Breast epithelium (tissue), 4 donors: ENCODE data around the gene HOTAIR. TPM values are rescaled to one million over a fixed set of nuclear protein-coding genes. Genes with fewer than 3 reads are reported as not detected.

ENCODE experiments used
- DNase-seq, 2 donors: peaks; one replicate each; pipeline ENCODE4 v3.0.0-alpha.2; 2019; ENCODE audit warnings: low spot score in 2 of 2
- H3K27ac ChIP-seq, 2 donors: fragments of 200-600 bp; sonication (generic) in 1 of 2; one replicate each; pipeline ENCODE4 v1.5.1; 2016 to 2019; ENCODE audit warnings: mild to moderate bottlenecking in 1 of 2
- H3K27me3 ChIP-seq, 2 donors: fragments of 200-600 bp; sonication (generic) in 1 of 2; one replicate each; pipeline versions ENCODE4 v1.5.1 to v1.6.0; 2017 to 2019; ENCODE audit warnings: control low read depth in 1 of 2, mild to moderate bottlenecking in 1 of 2
- H3K36me3 ChIP-seq: fragments of 200-600 bp; one replicate; pipeline ENCODE4 v1.5.1; 2019
- H3K4me1 ChIP-seq, 2 donors: fragments of 200-600 bp; sonication (generic); one replicate each; pipeline ENCODE4 v1.5.1; 2016 to 2019; ENCODE audit warnings: control low read depth in 1 of 2
- H3K4me3 ChIP-seq, 3 donors: fragments of 200-600 bp; sonication (generic); 1 replicate in 2 of 3; 2 replicates in 1 of 3; pipeline ENCODE4 v1.5.1; 2016 to 2019; ENCODE audit warnings: mild to moderate bottlenecking in 3 of 3, moderate library complexity in 2 of 3
- H3K9me3 ChIP-seq, 2 donors: fragments of 200-600 bp; sonication (generic) in 1 of 2; one replicate each; pipeline ENCODE4 v1.5.1; 2016 to 2019; ENCODE audit warnings: control low read depth in 1 of 2
- CTCF ChIP-seq, 3 donors: fragments of 450-650 bp; IDR thresholded peaks; one replicate each; pipeline ENCODE4 v1.5.1; 2016 to 2017; ENCODE audit warnings: antibody characterized with exemption in 3 of 3, mild to moderate bottlenecking in 3 of 3, moderate library complexity in 3 of 3
- POLR2A ChIP-seq: fragments of 450-650 bp; IDR thresholded peaks from one replicate; pipeline ENCODE4 v1.6.1; 2016; ENCODE audit warnings: antibody characterized with exemption, mild to moderate bottlenecking, moderate library complexity
- POLR2AphosphoS5 ChIP-seq, 3 donors: sonication (generic); formaldehyde crosslinking; IDR thresholded peaks; one replicate each; pipeline ENCODE4 v1.6.1; 2017; ENCODE audit warnings: antibody characterized with exemption in 3 of 3
- intact Hi-C: fragments of 100-400 bp; cut with DNase I; formaldehyde crosslinking; loops from one replicate; pipeline ENCODE4 v1.15.1; 2023; ENCODE audit warnings: low total_unique reads
- total RNA-seq, 3 donors: library from RNA; depleted of rRNA; stranded (reverse); fragments of >200 nt; gene quantifications; one replicate each; pipeline ENCODE4 v1.1.0, GENCODE V29; 2016

HOTAIR gene
- total RNA-seq, 3 donors from 2014 or later: 0.73 to 1.3 TPM; not detected in 1

GRCh38 chr12:53995378-53996239 lies 20.9 kb upstream of the HOTAIR start:
- TF ChIP-seq POLR2AphosphoS5 (IDR thresholded peaks at IDR 0.05) (peak in 2 of 3 donors; percentile 78 to 83), POLR2A (peak; percentile 34), CTCF (IDR thresholded peaks at IDR 0.05) (no peak)
- Histone ChIP-seq H3K27me3 (peaks cover 1 to 60% of the 10 kb centered on the region in 2 donors), H3K4me1 (peaks cover 4 to 9% of the 10 kb centered on the region in 2 donors), H3K36me3 (no peaks in the 10 kb centered on the region), H3K4me3 (peak overlapping the region; percentile 47 to 71 (median 71)), H3K9me3 (no peaks in the 10 kb centered on the region), H3K27ac (peak overlapping the region; percentile 82 to 91)
- intact Hi-C loops: no loop called here
- DNase-seq: no peak

GRCh38 chr12:53995002-53995377 lies 20.2 kb upstream of the HOTAIR start:
- Histone ChIP-seq H3K27me3 (peaks cover 3 to 66% of the 10 kb centered on the region in 2 donors), H3K4me1 (peaks cover 4 to 9% of the 10 kb centered on the region in 2 donors), H3K9me3 (no peaks in the 10 kb centered on the region), H3K36me3 (no peaks in the 10 kb centered on the region), H3K4me3 (peak overlapping the region; percentile 47 to 71 (median 71)), H3K27ac (peak overlapping the region; percentile 82 to 91)
- no peak for DNase-seq
- TF ChIP-seq POLR2AphosphoS5 (IDR thresholded peaks at IDR 0.05): no peak
- TF ChIP-seq CTCF (IDR thresholded peaks at IDR 0.05): no peak
- TF ChIP-seq POLR2A: no peak
- intact Hi-C loops: no loop called here

- TF ChIP-seq POLR2AphosphoS5 (IDR thresholded peaks at IDR 0.05) (no peak), CTCF (IDR thresholded peaks at IDR 0.05) (no peak), POLR2A (no peak)
- intact Hi-C loops: no loop called here
- Histone ChIP-seq H3K9me3 (no peaks in the 10 kb centered on the region), H3K4me1 (peaks cover 4 to 9% of the 10 kb centered on the region in 2 donors), H3K27ac (peak overlapping the region; percentile 82 to 91), H3K27me3 (peaks cover 3 to 72% of the 10 kb centered on the region in 2 donors), H3K4me3 (peak overlapping the region; percentile 47 to 71 (median 71)), H3K36me3 (no peaks in the 10 kb centered on the region)
- DNase-seq: no peak
Measured at GRCh38 chr12:53994264-53995001, 19.7 kb upstream of the HOTAIR start.

GRCh38 chr12:53994009-53994263 lies 19.2 kb upstream of the HOTAIR start:
- Histone ChIP-seq H3K27me3 (peaks cover 3 to 77% of the 10 kb centered on the region in 2 donors), H3K4me1 (peaks cover 4 to 9% of the 10 kb centered on the region in 2 donors)
- intact Hi-C loops: no loop called here

More at GRCh38 chr12:53994009-53994263, 19.2 kb upstream of the HOTAIR start:
- no peaks in the 10 kb centered on the region for H3K9me3 ChIP-seq
- no peak for DNase-seq
- H3K4me3 ChIP-seq: peak overlapping the region; percentile 47 to 71 (median 71)
- TF ChIP-seq POLR2A (no peak), CTCF (IDR thresholded peaks at IDR 0.05) (no peak), POLR2AphosphoS5 (IDR thresholded peaks at IDR 0.05) (no peak)
- H3K27ac ChIP-seq: peak overlapping the region in 1 of 2 donors; percentile 91
- no peaks in the 10 kb centered on the region for H3K36me3 ChIP-seq
